Esophagus (tissue), 2 donors: ENCODE measurements around the gene NFIA. TPM values are rescaled to one million over a fixed set of nuclear protein-coding genes. Genes with fewer than 3 reads are reported as not detected.

Source experiments
- H3K27ac ChIP-seq, 2 donors: one replicate each; pipeline ENCODE4 v1.5.1; 2013; ENCODE audit warnings: low read depth in 2 of 2, mild to moderate bottlenecking in 2 of 2, inconsistent platforms in 1 of 2, low read length in 1 of 2, moderate library complexity in 1 of 2
- H3K27me3 ChIP-seq, 2 donors: one replicate each; pipeline ENCODE4 v1.6.1; 2013; ENCODE audit warnings: low read length in 2 of 2, control low read depth in 1 of 2, mild to moderate bottlenecking in 1 of 2; ENCODE audit not compliant: insufficient read depth in 2 of 2, control insufficient read depth in 1 of 2
- H3K36me3 ChIP-seq, 2 donors: one replicate each; pipeline ENCODE4 v1.6.1; 2013; ENCODE audit warnings: low read length in 1 of 2; ENCODE audit not compliant: control insufficient read depth in 2 of 2, insufficient read depth in 2 of 2
- H3K4me1 ChIP-seq, 2 donors: one replicate each; pipeline ENCODE4 v1.6.1; 2013; ENCODE audit warnings: low read length in 1 of 2; ENCODE audit not compliant: control insufficient read depth in 2 of 2, insufficient read depth in 2 of 2
- H3K4me3 ChIP-seq, 2 donors: one replicate each; pipeline ENCODE4 v1.5.1; 2013; ENCODE audit warnings: low read length in 2 of 2, mild to moderate bottlenecking in 2 of 2, low read depth in 1 of 2, moderate library complexity in 1 of 2
- H3K9me3 ChIP-seq, 2 donors: one replicate each; pipeline ENCODE4 v1.6.1; 2013; ENCODE audit warnings: mild to moderate bottlenecking in 2 of 2, low read depth in 1 of 2, low read length in 1 of 2, moderate library complexity in 1 of 2; ENCODE audit not compliant: control insufficient read depth in 2 of 2, insufficient read depth in 1 of 2
- WGBS, 2 donors: extraction: QIAGEN DNeasy Blood & Tissue Kit; methylation state at CpG; one replicate each; pipeline ENCODE4 v1.1.7; 2013; 5-methylcytosine and 5-hydroxymethylcytosine counted together
- polyA plus RNA-seq, 2 donors: library from polyadenylated mRNA; stranded (reverse); fragments of 200-250 nt; gene quantifications; one replicate each; pipeline ENCODE4 v1.2.3, GENCODE V29; 2013
- donor health status: healthy with polysubstance abuse.
- donor health status: Bipolar disorder and iron deficiency.

NFIA gene
- polyA plus RNA-seq, 2 donors, result 9.0 to 11.0 TPM

DNA sequence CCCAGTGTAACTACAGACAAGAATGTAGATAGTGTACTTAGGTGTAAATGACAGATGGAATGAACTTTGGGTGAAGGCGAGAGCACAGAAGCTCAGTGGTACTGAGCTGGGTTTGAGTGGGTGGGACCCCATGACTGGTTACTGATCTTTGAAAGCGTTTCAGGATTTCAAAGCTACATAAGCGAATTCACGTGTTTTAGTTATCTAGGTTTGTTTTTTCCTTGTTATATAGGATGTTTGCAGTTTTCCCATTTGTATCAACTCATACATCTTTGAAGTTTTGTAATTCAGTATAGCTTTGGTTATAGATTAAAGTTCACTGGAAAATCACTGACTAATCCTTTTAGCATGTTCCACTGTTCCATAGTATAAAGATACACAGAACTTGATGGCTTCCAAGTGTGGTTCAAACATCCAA lies 182.5 kb downstream of the NFIA start:
- 92 to 98% methylated on average over 4 of the region's 4 CpGs for WGBS, 2 donors

DNA sequence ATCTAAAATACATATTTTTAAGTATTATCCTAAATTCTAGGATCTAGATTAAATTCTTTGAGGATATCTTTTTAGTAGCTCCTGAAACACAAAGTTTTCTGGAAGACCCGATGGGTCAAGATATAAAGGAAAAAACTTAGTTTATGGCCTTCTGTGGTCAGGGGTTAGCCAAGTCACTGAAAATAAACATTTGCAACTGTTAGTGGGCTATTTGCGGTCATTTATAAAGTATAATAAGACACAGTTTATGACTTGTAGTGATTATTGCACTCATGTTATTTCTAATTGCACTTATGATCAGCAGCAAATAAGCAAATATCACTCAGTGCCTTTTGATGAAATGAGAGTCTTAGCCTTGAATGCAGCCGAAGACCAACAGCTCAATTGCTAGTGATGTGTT lies 183.3 kb downstream of the NFIA start:
- Histone ChIP-seq H3K36me3 (no peaks in the 10 kb centered on the region), H3K9me3 (no peaks in the 10 kb centered on the region), H3K27ac (no peak overlapping the region), H3K4me1 (no peaks in the 10 kb centered on the region), H3K27me3 (no peaks in the 10 kb centered on the region), H3K4me3 (no peak overlapping the region)
- 80 to 88% methylated on average over 3 of the region's 3 CpGs for WGBS, 2 donors

More for the DNA sequence above, 182.5 kb downstream of the NFIA start:
- H3K9me3 ChIP-seq, result no peaks in the 10 kb centered on the region
- no peaks in the 10 kb centered on the region for H3K27me3 ChIP-seq
- no peaks in the 10 kb centered on the region for H3K4me1 ChIP-seq
- no peak overlapping the region for H3K27ac ChIP-seq
- H3K36me3 ChIP-seq, result no peaks in the 10 kb centered on the region
- no peak overlapping the region for H3K4me3 ChIP-seq

DNA sequence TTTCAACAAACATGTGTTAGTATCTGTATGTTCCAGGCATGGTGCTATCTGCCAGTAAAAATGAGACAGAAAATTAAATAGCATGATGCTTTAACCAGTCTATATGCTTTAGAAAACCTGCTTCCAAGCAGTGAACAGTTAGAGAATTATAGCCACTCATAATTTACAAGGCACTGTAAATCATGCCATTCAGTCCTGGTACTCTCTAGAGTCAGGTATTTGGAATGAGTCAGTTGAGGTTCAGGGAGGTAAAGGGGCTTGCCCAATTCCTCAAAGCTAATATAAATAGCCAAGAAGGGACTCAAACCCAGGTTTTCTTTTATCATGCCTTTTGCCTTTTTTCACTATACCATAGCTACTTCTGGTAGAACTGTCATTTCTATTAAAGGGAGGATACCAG lies 184.4 kb downstream of the NFIA start:
- Histone ChIP-seq H3K4me3 (no peak overlapping the region), H3K9me3 (no peaks in the 10 kb centered on the region), H3K27ac (no peak overlapping the region), H3K27me3 (no peaks in the 10 kb centered on the region), H3K4me1 (no peaks in the 10 kb centered on the region), H3K36me3 (no peaks in the 10 kb centered on the region)

DNA sequence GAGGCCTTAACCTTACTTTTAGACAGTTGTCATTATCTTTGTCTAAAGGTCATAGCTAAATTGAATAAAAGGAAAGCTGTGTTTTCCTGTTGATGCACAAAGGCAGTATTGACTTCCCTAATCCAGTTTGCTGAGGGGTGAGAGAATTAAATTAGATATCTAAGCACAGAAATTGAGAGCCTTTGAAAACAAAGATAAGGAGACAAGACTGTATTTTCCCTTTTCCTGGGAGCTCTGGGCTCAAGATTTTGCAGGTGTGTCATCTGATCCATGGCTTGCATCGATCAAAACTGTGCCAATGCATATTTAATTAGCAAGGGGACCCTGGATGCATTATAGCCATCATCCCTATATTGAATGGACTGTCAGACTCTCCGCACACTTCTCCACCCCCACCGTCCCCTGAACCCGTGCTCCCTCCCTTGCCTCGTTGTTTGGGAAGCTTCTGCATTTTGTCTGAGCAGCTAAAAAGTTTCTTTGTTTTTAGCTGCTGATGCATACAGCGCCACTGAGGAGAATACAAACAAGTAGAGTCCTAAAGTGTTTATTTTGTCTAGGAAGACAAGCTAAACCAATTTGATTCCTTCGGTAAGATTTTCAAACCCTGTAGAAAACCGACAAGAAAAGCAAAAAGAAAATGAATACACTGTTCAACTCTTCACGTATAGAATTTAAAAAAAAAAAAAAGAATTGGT lies 186.3 kb downstream of the NFIA start:
- H3K4me1 ChIP-seq, result no peaks in the 10 kb centered on the region
- H3K27ac ChIP-seq, result no peak overlapping the region
- 69 to 71% methylated on average over 9 of the region's 9 CpGs for WGBS, 2 donors
- H3K9me3 ChIP-seq, result no peaks in the 10 kb centered on the region
- no peaks in the 10 kb centered on the region for H3K36me3 ChIP-seq
- no peaks in the 10 kb centered on the region for H3K27me3 ChIP-seq
- H3K4me3 ChIP-seq, result no peak overlapping the region

DNA sequence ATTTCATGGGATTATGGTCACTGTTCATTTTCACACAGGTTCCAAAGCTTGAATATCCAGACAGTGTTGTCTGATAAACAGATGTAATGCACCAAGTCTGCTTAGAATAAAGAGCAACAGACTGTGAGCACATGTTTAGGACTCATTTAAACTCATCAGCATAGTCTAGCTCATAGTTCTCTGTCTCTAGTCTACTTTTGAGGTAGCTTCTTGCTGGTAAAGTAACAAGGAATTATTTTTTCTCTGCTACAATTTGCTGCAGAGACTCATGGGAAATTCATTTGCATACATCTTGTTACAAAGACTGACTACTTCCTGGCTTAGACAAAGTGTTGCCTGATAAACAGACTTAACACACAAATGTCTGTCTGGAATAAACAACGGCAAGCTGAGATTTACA lies 187.2 kb downstream of the NFIA start:
- Histone ChIP-seq H3K36me3 (no peaks in the 10 kb centered on the region), H3K4me1 (no peaks in the 10 kb centered on the region), H3K27me3 (no peaks in the 10 kb centered on the region), H3K9me3 (no peaks in the 10 kb centered on the region), H3K27ac (no peak overlapping the region), H3K4me3 (no peak overlapping the region)
- WGBS, 2 donors, result 67 to 72% methylated on average over 1 of the region's 1 CpG

DNA sequence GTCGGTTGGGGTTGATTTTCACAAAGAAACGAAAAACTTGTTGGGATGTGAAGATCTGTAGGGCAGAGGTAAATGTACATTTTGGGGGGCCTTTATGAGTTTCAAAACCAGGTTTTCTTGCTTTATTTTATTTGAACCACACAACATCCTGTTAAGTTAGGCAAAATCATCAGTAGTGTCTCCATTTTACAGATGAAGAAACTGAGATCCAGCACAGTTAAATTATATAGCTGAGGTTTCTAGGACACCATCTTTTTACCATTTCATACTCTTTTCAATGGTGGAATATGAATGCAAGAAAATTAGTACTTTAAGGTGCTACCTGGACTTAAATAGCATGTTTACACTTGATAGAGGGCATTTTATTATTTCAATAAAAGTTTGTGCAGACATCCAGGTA lies 187.7 kb downstream of the NFIA start:
- H3K4me3 ChIP-seq, result no peak overlapping the region
- no peaks in the 10 kb centered on the region for H3K4me1 ChIP-seq
- H3K27ac ChIP-seq, result no peak overlapping the region
- no peaks in the 10 kb centered on the region for H3K9me3 ChIP-seq
- WGBS, 2 donors, result 94 to 96% methylated on average over 2 of the region's 2 CpGs
- no peaks in the 10 kb centered on the region for H3K36me3 ChIP-seq
- H3K27me3 ChIP-seq, result no peaks in the 10 kb centered on the region

DNA sequence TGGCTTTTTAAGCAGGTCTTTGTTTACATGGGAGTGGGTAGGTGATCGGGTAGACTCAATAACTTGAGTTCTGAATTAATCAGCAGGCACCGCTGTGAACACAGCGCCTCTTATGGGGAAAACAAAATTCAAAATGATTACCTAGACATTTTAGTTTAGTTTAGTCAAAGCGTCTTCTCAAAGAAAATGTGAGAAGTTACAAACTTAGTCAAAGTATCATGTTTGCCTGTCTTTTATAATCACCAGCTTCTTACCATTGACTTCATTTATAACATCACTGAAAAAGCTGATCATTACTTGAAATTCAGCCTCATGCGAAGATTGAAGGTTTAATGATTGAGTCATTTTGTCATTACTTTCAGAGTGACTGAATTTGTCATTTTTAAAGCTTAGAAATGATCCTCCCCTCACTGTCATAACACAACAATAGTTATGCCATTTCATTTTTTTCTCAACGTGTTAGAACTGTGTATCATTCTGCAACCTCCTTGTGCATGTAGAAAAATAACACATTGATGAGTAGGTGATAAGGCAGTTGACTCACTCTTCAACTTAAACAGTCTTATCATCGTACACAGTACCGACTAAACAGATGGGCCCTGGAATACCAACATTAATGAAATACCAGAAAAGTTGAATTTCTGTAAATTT lies 188.5 kb downstream of the NFIA start:
- Histone ChIP-seq H3K27me3 (no peaks in the 10 kb centered on the region), H3K9me3 (no peaks in the 10 kb centered on the region), H3K4me1 (no peaks in the 10 kb centered on the region), H3K4me3 (no peak overlapping the region), H3K36me3 (no peaks in the 10 kb centered on the region), H3K27ac (no peak overlapping the region)
- WGBS, 2 donors, result 73 to 79% methylated on average over 8 of the region's 8 CpGs

DNA sequence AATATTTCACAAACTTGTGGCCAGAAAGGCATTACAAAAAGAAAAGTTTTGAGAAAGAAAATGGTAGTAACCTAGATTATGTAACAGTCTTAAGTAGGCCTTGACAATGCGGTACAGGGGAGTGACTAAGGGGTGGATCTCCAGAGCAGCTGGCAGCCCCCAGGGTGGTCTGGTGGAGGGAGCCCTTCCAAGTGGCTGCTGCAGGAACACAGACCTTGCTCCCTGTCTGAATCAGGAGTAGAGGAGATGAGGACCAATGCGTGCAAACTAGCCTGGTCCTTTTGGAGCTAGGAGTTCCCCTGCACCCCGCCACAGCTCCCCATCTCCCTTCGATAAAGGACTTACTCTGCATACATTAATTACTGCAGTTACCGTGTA lies 189.0 kb downstream of the NFIA start:
- Histone ChIP-seq H3K36me3 (no peaks in the 10 kb centered on the region), H3K4me1 (no peaks in the 10 kb centered on the region), H3K4me3 (no peak overlapping the region), H3K27me3 (no peaks in the 10 kb centered on the region), H3K27ac (no peak overlapping the region), H3K9me3 (no peaks in the 10 kb centered on the region)
- 88 to 96% methylated on average over 5 of the region's 5 CpGs for WGBS, 2 donors

DNA sequence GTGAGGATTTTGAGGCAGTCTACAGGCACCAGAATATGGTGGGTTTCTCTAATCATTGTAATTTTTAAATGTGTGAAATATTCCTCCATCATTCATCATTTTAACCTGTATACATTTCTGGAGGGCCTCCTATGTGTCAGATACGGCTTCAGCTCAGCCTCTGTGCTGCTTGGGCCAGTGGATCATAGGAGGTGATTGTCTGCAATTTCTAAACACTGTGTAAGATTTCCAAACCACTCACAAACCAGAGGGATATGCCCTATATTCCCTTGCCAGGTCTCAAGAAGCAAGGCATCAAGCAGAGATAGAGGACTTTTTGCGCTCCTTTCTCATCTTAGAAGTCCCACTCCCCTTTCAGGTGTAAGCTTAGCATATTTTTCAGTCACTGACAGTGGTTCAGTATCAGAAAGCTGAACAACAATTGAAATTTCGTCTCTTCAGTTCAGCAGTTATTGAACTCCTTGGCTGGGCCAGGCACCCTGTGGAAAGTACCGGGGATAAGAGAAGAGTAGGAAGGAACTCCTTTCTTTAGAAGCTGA lies 190.9 kb downstream of the NFIA start:
- 83 to 87% methylated on average over 4 of the region's 4 CpGs for WGBS, 2 donors
- no peak overlapping the region for H3K4me3 ChIP-seq
- H3K36me3 ChIP-seq, result no peaks in the 10 kb centered on the region
- H3K4me1 ChIP-seq, result no peaks in the 10 kb centered on the region
- H3K27ac ChIP-seq, result peak overlapping the region in 1 of 2 donors; percentile 21
- no peaks in the 10 kb centered on the region for H3K9me3 ChIP-seq
- no peaks in the 10 kb centered on the region for H3K27me3 ChIP-seq

DNA sequence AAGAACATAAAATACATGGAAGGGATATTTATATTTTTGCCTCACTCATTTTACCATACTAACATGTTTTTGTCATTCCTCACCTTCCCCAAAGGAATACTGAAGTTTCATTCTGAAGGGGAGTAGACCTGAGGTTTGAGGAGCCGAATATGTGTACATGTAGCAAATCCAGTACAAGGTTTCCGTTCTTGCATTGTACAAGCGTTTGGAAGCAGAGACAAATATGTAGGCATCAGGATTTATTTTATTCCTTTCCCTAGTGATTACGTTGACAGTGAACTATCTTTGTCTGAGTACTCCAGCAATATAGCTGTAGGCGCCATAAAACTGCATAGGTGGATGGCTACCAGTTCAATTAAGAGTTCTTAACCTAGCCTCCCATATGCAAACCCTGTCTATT lies 191.5 kb downstream of the NFIA start:
- H3K27ac ChIP-seq, result no peak overlapping the region
- H3K4me1 ChIP-seq, result no peaks in the 10 kb centered on the region
- no peaks in the 10 kb centered on the region for H3K9me3 ChIP-seq
- no peaks in the 10 kb centered on the region for H3K27me3 ChIP-seq
- 90 to 93% methylated on average over 5 of the region's 5 CpGs for WGBS, 2 donors
- H3K4me3 ChIP-seq, result no peak overlapping the region
- no peaks in the 10 kb centered on the region for H3K36me3 ChIP-seq
